ENCODE measurements around the gene FBXO2.

FBXO2 gene

DNA sequence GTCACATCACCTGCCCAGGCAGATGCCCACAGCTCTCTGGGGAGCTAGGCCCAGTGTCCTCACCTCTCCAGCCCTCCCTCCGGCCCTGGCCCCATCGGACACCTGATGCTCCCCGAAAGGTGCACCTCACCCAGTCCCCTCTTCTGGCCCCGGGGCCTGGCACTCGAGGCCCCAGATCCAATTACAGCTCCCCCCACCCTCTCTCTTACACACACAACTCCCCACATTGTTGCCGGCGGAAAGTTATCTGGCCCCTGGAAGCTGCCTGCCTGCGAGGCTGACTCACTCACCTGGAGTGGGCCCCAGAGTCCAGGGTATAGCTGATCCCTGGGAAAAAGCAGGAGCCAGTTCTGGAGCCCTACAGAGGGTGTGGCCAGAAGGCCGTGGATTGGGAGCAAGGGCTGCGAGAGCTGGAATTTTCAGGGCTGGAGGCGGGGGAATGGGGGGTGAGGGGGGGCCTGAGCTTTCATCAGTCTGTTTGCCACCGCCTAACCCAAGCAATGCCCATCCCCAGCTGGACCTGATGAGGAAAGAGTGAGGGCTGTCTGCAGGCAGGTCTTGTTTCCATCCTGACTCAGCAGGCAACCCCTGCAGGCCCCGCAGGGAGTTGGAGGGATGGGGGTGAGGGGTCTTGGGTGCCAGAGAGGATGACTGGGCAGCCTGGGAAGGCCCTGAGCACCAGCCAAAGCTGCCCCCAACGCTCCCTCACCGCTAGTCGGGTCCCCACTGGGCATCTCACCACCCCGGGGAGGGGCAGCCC, 948 bp downstream of the FBXO2 start:
- no peak for DNase-seq (ENCODE audit: low read depth in 1 of 2, low spot score in 1 of 2)

GRCh38 chr1:11652203-11652780, 1.9 kb downstream of the FBXO2 start:
- no peak for DNase-seq (ENCODE audit: low read depth in 1 of 2, low spot score in 1 of 2)

- no peak for DNase-seq (ENCODE audit: low read depth in 1 of 2, low spot score in 1 of 2)
These were observed 3.2 kb downstream of the FBXO2 start for GRCh38 chr1:11651017-11651416.

- peak; percentile 51 to 56 for DNase-seq (ENCODE audit: low read depth in 1 of 2, low spot score in 1 of 2)
These were observed 3.8 kb downstream of the FBXO2 start for GRCh38 chr1:11650331-11650991.

GRCh38 chr1:11649624-11650330, 4.5 kb downstream of the FBXO2 start:
- DNase-seq (ENCODE audit: low read depth in 1 of 2, low spot score in 1 of 2): no peak

GRCh38 chr1:11649237-11649623, 5.0 kb downstream of the FBXO2 start:
- no peak for DNase-seq (ENCODE audit: low read depth in 1 of 2, low spot score in 1 of 2)

DNA sequence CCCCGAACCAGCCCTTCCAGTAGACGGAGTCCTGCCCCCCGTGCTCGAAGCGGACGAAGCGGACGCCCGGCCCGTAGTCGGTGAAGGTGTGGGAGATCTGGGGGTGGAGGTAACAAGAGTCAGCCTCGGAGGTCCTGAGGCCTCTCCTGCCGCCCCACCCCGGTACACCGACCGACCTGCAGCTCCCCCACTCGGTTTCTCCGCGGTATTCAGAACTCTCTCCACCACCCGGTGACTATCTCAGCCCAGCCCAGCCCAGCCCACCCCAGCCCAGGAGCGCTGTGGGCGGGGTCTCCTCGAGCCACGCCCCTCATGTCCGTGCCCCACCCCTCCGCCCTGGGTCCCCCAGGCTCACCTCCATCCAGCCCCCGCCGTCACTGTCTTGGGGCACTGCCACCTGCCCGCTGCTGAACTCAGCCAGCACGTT, 5.5 kb downstream of the FBXO2 start:
- peak in 1 of 2 donors; percentile 36 for DNase-seq (ENCODE audit: low read depth in 1 of 2, low spot score in 1 of 2)

DNA sequence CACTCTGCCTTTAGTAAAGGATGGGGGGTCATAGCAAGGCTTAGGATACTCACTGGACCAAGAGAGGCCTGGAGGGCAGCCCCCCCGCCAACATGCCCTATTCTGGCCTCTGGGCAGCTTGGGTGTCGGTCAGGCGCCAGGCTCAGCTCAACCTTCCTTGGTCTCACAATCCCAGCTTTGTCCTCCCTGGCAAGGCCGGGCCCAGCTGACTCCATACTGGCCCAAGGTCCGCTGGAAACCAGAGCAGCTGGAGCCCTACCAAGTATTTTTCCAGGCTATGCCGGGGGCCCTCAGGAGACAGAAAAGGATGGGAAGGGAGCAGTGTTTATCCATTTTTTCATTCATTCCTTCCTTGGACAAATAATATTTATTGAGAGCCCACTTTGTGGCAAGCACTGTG, 6.2 kb downstream of the FBXO2 start:
- no peak for DNase-seq (ENCODE audit: low read depth in 1 of 2, low spot score in 1 of 2)

GRCh38 chr1:11647333-11647732, 6.9 kb downstream of the FBXO2 start:
- DNase-seq (ENCODE audit: low read depth in 1 of 2, low spot score in 1 of 2): no peak

DNA sequence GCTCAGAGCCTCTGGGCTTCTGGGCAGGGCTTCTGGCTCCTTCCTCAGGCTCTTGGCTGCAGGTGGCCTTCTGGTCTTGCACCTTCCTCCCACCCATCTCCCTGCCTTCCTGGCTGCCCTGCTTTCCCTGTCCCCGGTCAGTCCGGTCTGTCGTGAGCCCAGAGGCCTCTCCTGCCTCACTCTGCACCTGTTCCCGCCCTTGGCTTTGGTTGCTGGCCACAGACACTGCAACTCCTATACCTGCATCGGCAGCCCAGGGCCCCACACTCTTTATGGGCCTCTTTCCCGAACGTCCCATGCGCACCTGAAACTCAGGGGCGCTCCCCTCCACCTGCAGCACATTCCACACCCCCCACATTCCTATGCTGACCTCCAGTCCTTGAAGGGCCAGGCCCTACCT, 7.9 kb downstream of the FBXO2 start:
- DNase-seq (ENCODE audit: low read depth in 1 of 2, low spot score in 1 of 2): no peak

GRCh38 chr1:11645670-11646265, 8.5 kb downstream of the FBXO2 start:
- DNase-seq (ENCODE audit: low read depth in 1 of 2, low spot score in 1 of 2): peak; percentile 62 to 72

GRCh38 chr1:11645270-11645669, 9.0 kb downstream of the FBXO2 start:
- DNase-seq (ENCODE audit: low read depth in 1 of 2, low spot score in 1 of 2): no peak

DNA sequence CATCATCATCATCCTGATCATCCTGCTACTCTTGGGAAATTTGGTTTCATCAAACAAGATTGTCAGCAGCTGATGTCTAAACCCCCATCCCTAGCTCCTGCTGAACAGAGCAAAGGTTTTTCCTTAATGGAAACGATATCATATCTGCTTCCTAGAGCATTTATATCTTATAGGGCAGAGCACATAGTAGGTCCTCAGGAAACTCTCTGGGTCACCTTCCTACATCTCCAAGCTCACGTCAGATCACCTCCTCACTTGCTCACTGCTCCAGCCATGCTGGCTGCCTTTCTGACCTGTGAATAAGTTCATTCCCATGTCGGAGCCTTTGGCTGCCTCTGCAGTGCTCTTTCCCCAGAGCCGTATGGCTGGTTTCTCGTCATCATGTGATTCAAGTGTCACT, 10.4 kb downstream of the FBXO2 start:
- no peak for DNase-seq (ENCODE audit: low read depth in 1 of 2, low spot score in 1 of 2)

- DNase-seq (ENCODE audit: low read depth in 1 of 2, low spot score in 1 of 2): peak; percentile 44 to 47
These were observed 11.7 kb downstream of the FBXO2 start for GRCh38 chr1:11642418-11643017.

- DNase-seq (ENCODE audit: low read depth in 1 of 2, low spot score in 1 of 2): no peak
These were observed 12.4 kb downstream of the FBXO2 start for GRCh38 chr1:11641776-11642305.

DNA sequence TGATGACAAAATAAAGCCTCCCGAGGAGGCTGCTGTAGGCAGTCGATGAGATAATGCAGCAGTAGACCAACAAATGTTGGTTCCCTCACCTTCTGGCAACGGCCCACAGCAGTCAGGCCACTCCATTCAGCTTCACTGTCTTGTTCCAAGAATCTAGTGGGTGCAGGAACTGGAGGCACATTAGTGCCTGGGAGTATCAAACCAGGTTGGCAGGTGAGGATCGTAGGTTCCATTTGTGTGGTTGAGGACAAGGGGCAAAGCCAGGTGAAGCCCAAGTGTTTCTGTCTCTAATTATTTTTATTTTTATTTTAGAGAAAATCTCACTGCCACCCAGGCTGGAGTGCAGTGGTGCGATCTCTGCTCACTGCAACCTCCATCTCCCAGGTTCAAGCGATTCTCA, 13.3 kb downstream of the FBXO2 start:
- DNase-seq (ENCODE audit: low read depth in 1 of 2, low spot score in 1 of 2): no peak

DNA sequence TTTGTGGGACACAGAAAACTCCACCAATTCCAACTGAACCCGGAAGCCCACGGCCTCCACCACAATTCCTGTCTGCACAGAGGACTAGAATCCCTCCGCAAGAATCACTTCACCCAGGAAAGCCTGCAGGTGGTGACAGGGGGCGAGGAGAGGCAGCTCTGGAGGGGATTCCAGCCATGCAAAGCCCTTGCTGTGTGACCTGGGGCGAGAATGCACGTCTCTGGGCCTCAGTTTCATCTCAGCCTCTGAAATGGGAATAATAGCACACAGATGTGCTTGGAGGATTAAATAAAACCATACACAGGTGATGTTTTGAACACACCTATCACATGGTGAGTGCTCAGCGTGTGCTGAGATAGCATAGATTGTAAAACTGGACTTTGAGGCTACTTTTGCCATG, 14.1 kb downstream of the FBXO2 start:
- DNase-seq (ENCODE audit: low read depth in 1 of 2, low spot score in 1 of 2): no peak

DNA sequence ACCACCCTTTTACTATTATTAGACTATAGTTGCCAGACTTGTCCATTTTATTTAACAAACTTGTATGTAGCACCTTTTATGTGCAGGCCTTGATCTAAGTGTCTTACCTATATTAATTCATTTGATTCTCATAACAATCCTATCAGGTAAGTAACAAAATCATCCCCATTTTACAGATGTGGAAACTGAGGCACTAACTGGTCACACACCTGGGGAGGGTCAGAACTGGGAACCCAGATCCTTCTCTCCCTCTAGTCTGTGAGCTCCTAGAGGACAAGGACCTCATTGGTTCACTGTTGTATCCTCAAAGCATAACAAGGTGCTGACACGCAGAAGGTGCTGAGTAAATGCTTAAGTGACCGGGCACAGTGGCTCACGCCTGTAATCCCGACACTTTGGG, 14.9 kb downstream of the FBXO2 start:
- no peak for DNase-seq (ENCODE audit: low read depth in 1 of 2, low spot score in 1 of 2)

DNA sequence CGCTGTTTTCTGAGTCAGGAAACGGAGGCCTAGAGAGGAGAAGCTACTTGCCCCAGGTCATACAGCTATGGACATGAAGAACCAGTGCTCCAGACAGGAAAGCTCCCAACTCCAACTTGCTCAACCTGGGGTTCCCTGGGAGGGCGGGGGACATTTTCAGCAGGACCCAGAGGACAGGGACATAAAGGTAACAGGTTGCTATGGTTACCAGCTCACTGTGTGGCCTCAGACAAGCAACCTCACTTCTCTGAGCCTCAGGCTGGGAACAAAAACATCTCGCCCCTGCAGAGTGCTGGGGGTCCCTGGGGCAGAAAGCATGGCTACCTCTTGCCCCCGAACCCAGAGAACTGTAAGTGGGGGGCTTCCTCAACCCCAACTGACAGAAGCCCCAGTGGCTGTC, 16.1 kb downstream of the FBXO2 start:
- DNase-seq (ENCODE audit: low read depth in 1 of 2, low spot score in 1 of 2): no peak

DNA sequence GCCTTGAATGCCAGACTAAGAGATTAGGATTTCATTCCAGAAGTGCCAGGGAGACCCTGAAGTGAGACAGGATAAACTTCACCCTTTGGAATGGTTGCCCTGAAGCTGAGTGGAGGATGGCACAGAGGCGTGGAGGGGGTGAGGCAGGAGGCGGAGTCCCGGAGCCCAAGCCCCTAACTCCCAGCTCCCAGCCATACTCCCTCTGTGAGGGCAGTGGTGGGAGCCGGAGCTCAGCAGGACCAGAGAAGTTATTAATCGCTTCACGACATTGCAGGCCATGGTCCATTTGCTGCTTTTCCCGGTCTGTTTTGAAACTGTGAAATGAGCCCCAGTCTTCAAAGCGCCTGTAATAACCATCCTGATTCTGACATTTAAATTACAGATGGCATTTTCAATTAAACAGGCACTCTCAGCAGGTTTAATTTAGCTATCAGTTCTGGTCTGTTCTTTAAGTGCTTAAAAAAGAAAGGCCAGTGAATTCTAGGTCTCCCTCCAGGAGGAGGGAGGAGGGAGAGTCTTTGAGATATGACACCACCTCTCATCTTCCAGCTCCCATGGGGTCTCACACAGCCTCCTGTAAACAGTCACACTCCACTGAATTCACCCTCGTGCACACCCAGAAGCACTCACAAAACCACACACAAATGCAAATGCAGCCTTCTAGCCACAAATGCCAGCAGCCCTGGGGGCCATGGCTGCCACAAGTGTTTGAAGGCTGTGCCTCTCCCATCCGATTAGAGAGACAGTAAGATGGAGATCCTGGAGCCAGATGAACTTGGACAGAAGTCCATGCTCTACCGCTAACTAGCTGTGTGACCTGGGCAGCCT, 19.6 kb downstream of the FBXO2 start:
- DNase-seq (ENCODE audit: low read depth in 1 of 2, low spot score in 1 of 2): no peak

Data from stimulated activated CD4-positive, alpha-beta T cell treated with anti-CD3 and anti-CD28 coated beads, Interleukin-15, amount 100 ng/mL, for 1 hour (primary cell).